Caco-2 (cell line): ENCODE results near the gene KNDC1. TPM values are rescaled to one million over a fixed set of nuclear protein-coding genes. Genes with fewer than 3 reads are reported as not detected.

Experiments
- BruUV-seq: library from RNA; stranded (reverse); fragments of 400-500 nt; replicated peaks from 2 replicates; lab custom pipeline; 2021; lab: Mats Ljungman, UMichigan
- CTCF ChIA-PET: fragments of 300-600 bp; sonication (Branson Sonifier 250); formaldehyde crosslinking; loops from one replicate; lab custom pipeline; 2022; ENCODE audit warnings: antibody characterized with exemption; lab: Charles Lee
- POLR2A ChIA-PET: fragments of 300-600 bp; sonication (Branson Sonifier 250); formaldehyde crosslinking; loops from one replicate; lab custom pipeline; 2022; ENCODE audit warnings: antibody characterized with exemption; lab: Charles Lee
- DNase-seq, 2 experiments: peaks; one replicate each; pipeline versions ENCODE4 v3.0.0 to v3.0.0-alpha.2; 2020 to 2022
- H3K27me3 ChIP-seq: replicated peaks from 2 replicates; pipeline ENCODE4 v1.6.0; 2011; ENCODE audit warnings: low read length; ENCODE audit not compliant: control insufficient read depth, insufficient read depth
- H3K36me3 ChIP-seq: 2 replicates; pipeline ENCODE4 v1.5.1; 2011; ENCODE audit warnings: low read length; ENCODE audit not compliant: control insufficient read depth, insufficient read depth
- H3K4me1 ChIP-seq: fragments of 250-450 bp; sonication (Bioruptor Pico); 2 replicates; pipeline ENCODE4 v1.5.1; 2020; ENCODE audit warnings: mild to moderate bottlenecking
- H3K4me3 ChIP-seq: 2 replicates; pipeline ENCODE4 v1.5.1; 2011; ENCODE audit warnings: low read depth, mild to moderate bottlenecking, control low read depth, low read length
- H3K9me3 ChIP-seq: fragments of 250-450 bp; sonication (Bioruptor Pico); 2 replicates; pipeline ENCODE4 v1.5.1; 2020; ENCODE audit warnings: mild to moderate bottlenecking, moderate library complexity
- H3K27ac Mint-ChIP-seq: one replicate; pipeline ENCODE4 v1.8.0; 2022; ENCODE audit warnings: mixed read lengths; ENCODE audit not compliant: unreplicated experiment
- H3K27me3 Mint-ChIP-seq: one replicate; pipeline ENCODE4 v1.8.0; 2022; ENCODE audit warnings: mixed read lengths; ENCODE audit not compliant: insufficient read depth, unreplicated experiment
- H3K36me3 Mint-ChIP-seq: one replicate; pipeline ENCODE4 v1.8.0; 2022; ENCODE audit warnings: mild to moderate bottlenecking, mixed read lengths; ENCODE audit not compliant: insufficient read depth, unreplicated experiment
- H3K4me1 Mint-ChIP-seq: one replicate; pipeline ENCODE4 v1.8.0; 2022; ENCODE audit warnings: low read depth, mixed read lengths; ENCODE audit not compliant: unreplicated experiment
- H3K4me3 Mint-ChIP-seq: one replicate; pipeline ENCODE4 v1.8.0; 2022; ENCODE audit warnings: mild to moderate bottlenecking, moderate library complexity, mixed read lengths; ENCODE audit not compliant: unreplicated experiment
- H3K9me3 Mint-ChIP-seq: one replicate; pipeline ENCODE4 v1.8.0; 2022; ENCODE audit warnings: mixed read lengths; ENCODE audit not compliant: unreplicated experiment
- CTCF ChIP-seq, 2 experiments: fragments of 200-600 bp in 1 of 2; IDR thresholded peaks; 1 replicate in 1 of 2; 2 replicates in 1 of 2; pipeline versions ENCODE4 v1.5.1 to v1.8.0; 2011 to 2022; ENCODE audit warnings: antibody characterized with exemption in 1 of 2, control low read depth in 1 of 2, inconsistent platforms in 1 of 2, low read depth in 1 of 2, low read length in 1 of 2, mild to moderate bottlenecking in 1 of 2, moderate library complexity in 1 of 2; ENCODE audit not compliant: insufficient read depth in 1 of 2, severe bottlenecking in 1 of 2, unreplicated experiment in 1 of 2
- intact Hi-C: fragments of 100-400 bp; cut with micrococcal nuclease; formaldehyde crosslinking; loops from one replicate; pipeline ENCODE4 v1.10.0; 2022; ENCODE audit not compliant: unreplicated experiment
- total RNA-seq: library from RNA; stranded (reverse); gene quantifications from 2 replicates; pipeline ENCODE4 v1.2.3, GENCODE V29; 2022

Gene KNDC1
- total RNA-seq, 1 experiment from 2014 or later: 3.2 TPM

GRCh38 chr10:133190225-133190624 lies 30.2 kb downstream of the KNDC1 start:
- intact Hi-C loops: no loop called here
- Mint-ChIP-seq H3K27ac (no peak overlapping the region), H3K9me3 (peaks cover 27% of the 10 kb centered on the region), H3K27me3 (peaks cover 19% of the 10 kb centered on the region), H3K4me3 (no peak overlapping the region), H3K4me1 (no peaks in the 10 kb centered on the region), H3K36me3 (no peaks in the 10 kb centered on the region)
- peaks cover 8% of the 10 kb centered on the region; the same call in 1 of the 2 replicates for H3K9me3 ChIP-seq
- H3K36me3 ChIP-seq: no peaks in the 10 kb centered on the region
- TF ChIP-seq CTCF (IDR thresholded peaks at IDR 0.05; ENCODE audit: insufficient read depth in 1 of 2, low read depth in 1 of 2, low read length in 1 of 2, severe bottlenecking in 1 of 2, unreplicated experiment in 1 of 2): no peak
- ChIA-PET POLR2A (no interaction called here), CTCF (no interaction called here)
- no peaks in the 10 kb centered on the region for H3K27me3 ChIP-seq
- no peak overlapping the region for H3K4me3 ChIP-seq
- no TSS peak for BruUV-seq
- H3K4me1 ChIP-seq: no peaks in the 10 kb centered on the region
- DNase-seq: no peak

- Mint-ChIP-seq H3K27me3 (peaks cover 24% of the 10 kb centered on the region), H3K4me1 (no peaks in the 10 kb centered on the region), H3K9me3 (peaks cover 27% of the 10 kb centered on the region), H3K36me3 (no peaks in the 10 kb centered on the region), H3K4me3 (no peak overlapping the region), H3K27ac (no peak overlapping the region)
- Histone ChIP-seq H3K4me3 (no peak overlapping the region), H3K27me3 (no peaks in the 10 kb centered on the region), H3K9me3 (peaks cover 8% of the 10 kb centered on the region; the same call in 1 of the 2 replicates), H3K36me3 (no peaks in the 10 kb centered on the region), H3K4me1 (no peaks in the 10 kb centered on the region)
- ChIA-PET POLR2A (no interaction called here), CTCF (no interaction called here)
- TF ChIP-seq CTCF (IDR thresholded peaks at IDR 0.05; ENCODE audit: insufficient read depth in 1 of 2, low read depth in 1 of 2, low read length in 1 of 2, severe bottlenecking in 1 of 2, unreplicated experiment in 1 of 2): no peak
- intact Hi-C loops: no loop called here
- DNase-seq: no peak
- BruUV-seq: no TSS peak
These were observed 31.6 kb downstream of the KNDC1 start for GRCh38 chr10:133191651-133192050.

- Histone ChIP-seq H3K36me3 (no peaks in the 10 kb centered on the region), H3K4me1 (no peaks in the 10 kb centered on the region), H3K27me3 (no peaks in the 10 kb centered on the region), H3K9me3 (peaks cover 8% of the 10 kb centered on the region; the same call in 1 of the 2 replicates), H3K4me3 (no peak overlapping the region)
- POLR2A ChIA-PET: no interaction called here
- intact Hi-C loops: no loop called here
- no peak for TF ChIP-seq CTCF (IDR thresholded peaks at IDR 0.05; ENCODE audit: insufficient read depth in 1 of 2, low read depth in 1 of 2, low read length in 1 of 2, severe bottlenecking in 1 of 2, unreplicated experiment in 1 of 2)
- H3K9me3 Mint-ChIP-seq: peaks cover 27% of the 10 kb centered on the region
- no peak overlapping the region for H3K27ac Mint-ChIP-seq
- no peak for DNase-seq
- BruUV-seq: no TSS peak
- CTCF ChIA-PET: no interaction called here
- no peaks in the 10 kb centered on the region for H3K36me3 Mint-ChIP-seq
- no peak overlapping the region for H3K4me3 Mint-ChIP-seq
- peaks cover 24% of the 10 kb centered on the region for H3K27me3 Mint-ChIP-seq
- H3K4me1 Mint-ChIP-seq: no peaks in the 10 kb centered on the region
These were observed 34.1 kb downstream of the KNDC1 start for GRCh38 chr10:133194151-133194550.
